ENCODE data around the gene ARAP1.

Gene ARAP1

DNA sequence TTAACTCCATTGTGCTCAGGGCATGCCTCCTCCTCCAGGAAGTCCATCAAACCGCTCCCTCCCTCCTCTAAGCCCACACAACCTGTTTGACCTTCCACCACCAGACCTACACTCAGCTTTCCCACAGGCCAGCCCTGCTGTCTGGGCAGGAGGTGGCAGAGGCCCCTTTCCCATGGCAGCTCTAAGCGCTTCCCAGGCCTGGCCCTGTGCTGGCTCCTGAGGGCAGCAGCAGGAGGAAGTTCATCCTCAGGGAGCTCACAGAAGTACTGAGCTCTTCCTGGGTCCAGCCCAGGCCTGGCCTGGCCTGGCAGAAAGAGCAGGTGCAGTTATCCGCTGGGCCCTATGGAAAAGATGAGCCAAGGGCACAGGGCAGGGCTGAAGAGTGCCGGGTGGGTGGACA lies 31.4 kb downstream of the ARAP1 start:
- H3K27ac ChIP-seq: peak overlapping the region; percentile 62 to 83
- TF ChIP-seq, protein P1, sequence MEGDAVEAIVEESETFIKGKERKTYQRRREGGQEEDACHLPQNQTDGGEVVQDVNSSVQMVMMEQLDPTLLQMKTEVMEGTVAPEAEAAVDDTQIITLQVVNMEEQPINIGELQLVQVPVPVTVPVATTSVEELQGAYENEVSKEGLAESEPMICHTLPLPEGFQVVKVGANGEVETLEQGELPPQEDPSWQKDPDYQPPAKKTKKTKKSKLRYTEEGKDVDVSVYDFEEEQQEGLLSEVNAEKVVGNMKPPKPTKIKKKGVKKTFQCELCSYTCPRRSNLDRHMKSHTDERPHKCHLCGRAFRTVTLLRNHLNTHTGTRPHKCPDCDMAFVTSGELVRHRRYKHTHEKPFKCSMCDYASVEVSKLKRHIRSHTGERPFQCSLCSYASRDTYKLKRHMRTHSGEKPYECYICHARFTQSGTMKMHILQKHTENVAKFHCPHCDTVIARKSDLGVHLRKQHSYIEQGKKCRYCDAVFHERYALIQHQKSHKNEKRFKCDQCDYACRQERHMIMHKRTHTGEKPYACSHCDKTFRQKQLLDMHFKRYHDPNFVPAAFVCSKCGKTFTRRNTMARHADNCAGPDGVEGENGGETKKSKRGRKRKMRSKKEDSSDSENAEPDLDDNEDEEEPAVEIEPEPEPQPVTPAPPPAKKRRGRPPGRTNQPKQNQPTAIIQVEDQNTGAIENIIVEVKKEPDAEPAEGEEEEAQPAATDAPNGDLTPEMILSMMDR (IDR thresholded peaks at IDR 0.05): no peak
- no peak for DNase-seq (ENCODE audit: low spot score)
- H3K4me3 ChIP-seq: peak overlapping the region; percentile 82

DNA sequence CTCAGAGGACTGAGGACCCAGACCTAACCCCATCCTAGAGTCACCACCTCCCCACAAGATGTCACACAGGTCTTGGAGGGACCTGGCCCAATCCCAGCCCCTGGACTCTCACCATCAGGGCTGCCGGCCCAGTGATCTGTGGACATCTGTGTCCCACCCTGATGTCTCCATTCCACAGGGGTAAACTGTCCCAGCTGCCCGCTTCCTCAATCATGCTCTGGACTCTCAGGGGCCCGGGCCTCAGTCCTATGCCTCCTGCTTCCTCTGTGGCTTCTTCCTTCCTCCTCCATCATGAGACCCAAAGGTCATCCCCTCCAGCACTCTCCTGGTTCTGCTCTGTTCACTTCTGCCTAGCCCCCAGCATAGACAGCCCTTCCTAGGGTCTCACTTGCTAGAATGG lies 32.2 kb downstream of the ARAP1 start:
- no peak for DNase-seq (ENCODE audit: low spot score)
- H3K27ac ChIP-seq: peak overlapping the region in 1 of 2 donors; percentile 83
- TF ChIP-seq, protein P1 (IDR thresholded peaks at IDR 0.05): no peak
- peak overlapping the region; percentile 82 for H3K4me3 ChIP-seq

DNA sequence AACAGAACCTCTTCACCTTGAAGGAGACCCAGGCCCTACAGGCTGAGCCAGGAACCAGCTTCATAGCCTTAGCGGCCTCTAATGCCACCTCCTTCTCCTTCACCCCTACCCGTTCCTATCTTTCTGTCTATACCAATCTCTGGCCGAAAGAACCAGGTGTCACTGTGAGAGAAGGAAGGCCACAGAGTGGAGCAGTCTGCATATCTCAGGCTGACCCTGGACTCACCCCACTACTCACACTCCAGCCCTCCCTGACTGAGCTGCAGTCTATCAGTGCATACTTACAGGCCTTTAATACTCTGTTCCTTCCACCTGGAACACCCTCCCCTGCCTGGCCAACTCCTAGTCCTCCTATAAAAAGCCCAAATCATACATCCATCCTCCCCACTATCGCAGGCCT lies 32.7 kb downstream of the ARAP1 start:
- TF ChIP-seq, protein P1 (IDR thresholded peaks at IDR 0.05): no peak
- no peak for DNase-seq (ENCODE audit: low spot score)
- peak overlapping the region; percentile 82 for H3K4me3 ChIP-seq
- H3K27ac ChIP-seq: peak overlapping the region in 1 of 2 donors; percentile 83

DNA sequence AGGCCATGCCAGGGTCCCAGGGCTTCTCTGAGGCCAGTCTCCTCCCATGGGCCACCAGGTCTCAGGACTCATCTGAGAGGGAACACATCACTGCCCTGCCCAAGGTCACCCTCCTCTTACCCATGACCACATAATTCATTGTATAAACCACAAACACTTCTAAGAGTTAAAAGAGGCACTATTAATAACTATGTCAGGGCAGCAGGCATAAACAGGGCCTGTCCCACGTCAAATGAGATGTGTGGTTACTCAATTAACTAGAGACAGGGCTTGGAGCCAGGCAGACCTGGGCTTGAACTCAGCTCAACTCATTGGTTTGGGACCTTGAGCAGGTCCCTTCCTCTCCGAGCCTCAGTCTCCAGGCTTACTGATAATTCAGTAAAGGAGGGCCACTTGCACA lies 33.1 kb downstream of the ARAP1 start:
- Histone ChIP-seq H3K4me3 (peak overlapping the region; percentile 82), H3K27ac (peak overlapping the region in 1 of 2 donors; percentile 83)

DNA sequence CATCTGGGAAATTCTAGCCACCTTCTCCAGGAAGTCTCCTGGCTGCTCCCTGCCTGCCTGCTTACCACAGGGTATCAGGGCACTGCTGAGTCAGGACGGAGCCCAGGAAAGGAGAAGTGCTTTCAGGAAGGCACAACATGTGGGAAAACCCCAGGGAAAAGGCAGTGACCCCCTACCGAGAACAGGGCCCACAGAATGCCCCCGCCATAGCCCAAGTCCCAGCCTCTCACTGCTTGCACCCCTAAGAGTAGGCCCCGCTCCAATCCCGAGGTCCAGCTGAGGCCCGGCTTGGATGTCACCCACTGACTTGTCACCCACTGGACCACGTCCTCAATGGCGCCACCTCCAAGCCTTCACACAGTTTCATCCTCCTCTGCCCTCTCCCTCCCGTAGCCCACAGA lies 34.1 kb downstream of the ARAP1 start:
- Histone ChIP-seq H3K4me3 (no peak overlapping the region), H3K27ac (no peak overlapping the region)
- no peak for DNase-seq (ENCODE audit: low spot score)
- TF ChIP-seq, protein P1 (IDR thresholded peaks at IDR 0.05): no peak

More for the DNA sequence above, 33.1 kb downstream of the ARAP1 start:
- DNase-seq (ENCODE audit: low spot score): no peak
- TF ChIP-seq, protein P1 (IDR thresholded peaks at IDR 0.05): no peak

DNA sequence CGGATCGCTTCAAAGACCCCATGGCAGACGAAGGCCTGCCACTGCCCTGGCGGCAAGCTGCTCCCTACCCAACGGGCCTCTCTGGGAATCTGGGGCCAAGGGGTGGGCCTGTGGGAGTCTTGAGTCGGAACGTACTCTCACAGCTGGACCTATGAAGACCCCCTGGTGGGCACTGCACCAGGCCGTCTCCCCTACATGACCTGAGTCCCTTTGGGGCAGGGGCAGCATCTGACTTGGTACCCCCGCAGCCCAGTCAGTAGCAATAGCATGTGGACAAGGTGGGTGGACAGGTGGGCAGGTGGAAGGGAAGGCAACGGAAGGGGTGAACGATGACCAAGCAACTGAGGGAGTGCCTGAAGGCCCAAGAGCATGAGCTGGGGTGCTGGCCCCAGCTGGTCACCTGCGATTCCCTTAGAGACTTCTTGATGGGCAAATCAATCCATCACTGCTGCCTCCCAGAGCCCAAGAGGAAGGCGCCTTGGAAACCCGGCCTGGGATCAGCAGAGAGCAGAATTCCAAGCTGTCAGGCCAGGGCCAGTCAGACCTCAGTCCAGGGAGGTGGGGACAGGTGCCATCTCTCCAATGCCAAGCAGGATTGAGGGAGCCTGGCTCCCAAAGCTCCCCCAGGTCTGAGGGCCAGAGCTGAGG lies 35.3 kb downstream of the ARAP1 start:
- no peak for DNase-seq (ENCODE audit: low spot score)
- Histone ChIP-seq H3K4me3 (no peak overlapping the region), H3K27ac (no peak overlapping the region)
- TF ChIP-seq, protein P1 (IDR thresholded peaks at IDR 0.05): no peak

DNA sequence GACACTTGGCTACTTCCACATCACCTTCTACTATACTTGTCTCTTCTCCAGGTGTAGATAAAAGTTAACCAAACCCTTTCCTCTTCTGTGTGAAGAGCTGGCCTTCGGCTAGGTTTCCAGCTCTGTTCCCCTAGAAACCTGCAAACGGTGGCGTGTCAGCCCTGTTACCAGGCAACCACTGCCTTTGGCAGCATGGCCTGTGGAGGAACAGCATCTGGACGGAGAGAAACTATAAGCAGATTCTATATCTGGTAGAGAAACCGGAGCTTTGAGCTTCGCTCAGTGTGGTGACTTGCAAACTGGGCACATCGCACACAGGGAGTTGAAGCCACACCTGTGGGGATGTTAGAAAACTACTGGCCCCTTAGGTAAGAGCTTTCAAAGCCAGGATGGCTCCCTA lies 35.9 kb downstream of the ARAP1 start:
- no peak for DNase-seq (ENCODE audit: low spot score)
- H3K4me3 ChIP-seq: no peak overlapping the region
- TF ChIP-seq, protein P1 (IDR thresholded peaks at IDR 0.05): no peak
- no peak overlapping the region for H3K27ac ChIP-seq
